22Rv1 (cell line): ENCODE results near the gene C6orf141.

Experiments
- H3K27ac ChIP-seq: fragments of 450-650 bp; 2 replicates; pipeline ENCODE4 v1.5.1; 2017
- ZFX ChIP-seq: fragments of 450-650 bp; IDR thresholded peaks from 2 replicates; pipeline ENCODE4 v1.6.1; 2017; ENCODE audit warnings: antibody characterized with exemption, borderline replicate concordance
- TF ChIP-seq, protein P1 (sequence below): fragments of 450-650 bp; IDR thresholded peaks from 2 replicates; pipeline ENCODE4 v1.5.1; 2017; ENCODE audit warnings: mild to moderate bottlenecking

The C6orf141 gene

DNA sequence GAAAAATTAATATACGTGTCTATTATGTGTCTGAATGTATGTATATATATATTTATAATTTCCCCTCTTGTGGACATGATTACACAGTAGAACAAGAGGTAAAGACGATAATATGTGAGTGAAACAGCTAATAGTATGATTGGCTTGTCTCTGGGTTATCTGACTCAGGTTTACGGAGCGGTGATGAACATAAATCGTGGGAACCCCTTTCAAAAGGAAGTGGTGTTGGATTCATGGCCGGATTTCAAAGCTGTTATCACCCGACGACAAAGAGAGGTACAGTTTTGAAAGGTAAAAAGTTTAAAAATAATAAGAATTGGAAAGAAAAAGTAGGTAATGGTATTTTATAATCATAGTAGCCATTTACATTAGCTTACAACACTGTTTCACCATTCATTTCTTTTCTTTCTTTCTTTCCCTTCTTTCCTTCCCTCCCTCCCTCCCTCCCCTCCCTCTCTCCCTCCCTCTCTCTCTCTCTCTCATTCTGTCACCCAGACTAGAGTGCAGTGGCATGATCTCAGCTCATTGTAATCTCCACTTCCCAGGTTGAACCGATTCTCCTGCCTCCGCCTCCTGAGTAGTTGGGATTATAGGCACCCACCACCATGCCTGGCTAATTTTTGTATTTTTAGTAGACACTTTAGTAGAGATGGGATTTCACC is 34.9 kb upstream of the C6orf141 start:
- H3K27ac ChIP-seq: no peak overlapping the region

DNA sequence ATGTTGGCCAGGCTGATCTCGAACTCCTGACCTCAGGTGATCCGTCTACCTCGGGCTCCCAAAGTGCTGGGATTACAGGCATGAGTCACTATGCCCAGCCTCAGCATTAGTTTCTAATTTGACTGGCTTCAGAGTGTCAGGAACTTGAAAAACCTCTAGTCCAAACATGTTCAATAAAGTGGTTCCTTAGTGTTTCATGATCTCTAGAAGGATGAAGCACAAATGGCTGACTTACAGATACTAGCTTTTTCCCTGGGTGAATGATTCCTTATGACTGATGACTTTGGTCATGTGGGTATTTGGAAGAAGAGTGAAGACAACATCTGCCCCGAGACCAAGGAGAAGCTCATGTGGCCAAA is 34.3 kb upstream of the C6orf141 start:
- no peak overlapping the region for H3K27ac ChIP-seq
- TF ChIP-seq, protein P1, sequence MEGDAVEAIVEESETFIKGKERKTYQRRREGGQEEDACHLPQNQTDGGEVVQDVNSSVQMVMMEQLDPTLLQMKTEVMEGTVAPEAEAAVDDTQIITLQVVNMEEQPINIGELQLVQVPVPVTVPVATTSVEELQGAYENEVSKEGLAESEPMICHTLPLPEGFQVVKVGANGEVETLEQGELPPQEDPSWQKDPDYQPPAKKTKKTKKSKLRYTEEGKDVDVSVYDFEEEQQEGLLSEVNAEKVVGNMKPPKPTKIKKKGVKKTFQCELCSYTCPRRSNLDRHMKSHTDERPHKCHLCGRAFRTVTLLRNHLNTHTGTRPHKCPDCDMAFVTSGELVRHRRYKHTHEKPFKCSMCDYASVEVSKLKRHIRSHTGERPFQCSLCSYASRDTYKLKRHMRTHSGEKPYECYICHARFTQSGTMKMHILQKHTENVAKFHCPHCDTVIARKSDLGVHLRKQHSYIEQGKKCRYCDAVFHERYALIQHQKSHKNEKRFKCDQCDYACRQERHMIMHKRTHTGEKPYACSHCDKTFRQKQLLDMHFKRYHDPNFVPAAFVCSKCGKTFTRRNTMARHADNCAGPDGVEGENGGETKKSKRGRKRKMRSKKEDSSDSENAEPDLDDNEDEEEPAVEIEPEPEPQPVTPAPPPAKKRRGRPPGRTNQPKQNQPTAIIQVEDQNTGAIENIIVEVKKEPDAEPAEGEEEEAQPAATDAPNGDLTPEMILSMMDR: no peak
- no peak for TF ChIP-seq ZFX

More for the DNA sequence above, 34.9 kb upstream of the C6orf141 start:
- no peak for TF ChIP-seq ZFX
- TF ChIP-seq, protein P1: no peak

GRCh38 chr6:49517919-49518318 is 32.5 kb upstream of the C6orf141 start:
- H3K27ac ChIP-seq: no peak overlapping the region
- TF ChIP-seq ZFX: no peak
- TF ChIP-seq, protein P1: no peak

DNA sequence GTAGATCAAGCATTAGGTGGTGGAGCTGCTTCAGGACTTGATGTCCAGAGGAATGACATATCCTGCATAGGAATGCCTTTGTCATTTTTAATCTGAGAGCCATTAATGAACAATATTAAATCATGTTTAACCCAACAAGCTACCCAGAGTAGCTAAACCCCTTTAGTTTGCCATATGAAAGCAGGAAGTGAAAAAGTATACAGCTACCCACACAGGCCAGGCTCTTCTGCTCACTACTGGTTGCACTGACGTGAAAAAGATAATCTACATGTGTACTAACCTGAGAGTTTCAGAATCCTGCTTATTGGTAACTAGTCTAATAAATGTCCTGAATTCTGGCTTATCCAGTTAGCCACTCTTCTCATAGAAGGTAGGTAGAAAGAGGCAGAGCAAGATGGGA is 30.8 kb upstream of the C6orf141 start:
- no peak overlapping the region for H3K27ac ChIP-seq
- TF ChIP-seq, protein P1: no peak
- no peak for TF ChIP-seq ZFX

DNA sequence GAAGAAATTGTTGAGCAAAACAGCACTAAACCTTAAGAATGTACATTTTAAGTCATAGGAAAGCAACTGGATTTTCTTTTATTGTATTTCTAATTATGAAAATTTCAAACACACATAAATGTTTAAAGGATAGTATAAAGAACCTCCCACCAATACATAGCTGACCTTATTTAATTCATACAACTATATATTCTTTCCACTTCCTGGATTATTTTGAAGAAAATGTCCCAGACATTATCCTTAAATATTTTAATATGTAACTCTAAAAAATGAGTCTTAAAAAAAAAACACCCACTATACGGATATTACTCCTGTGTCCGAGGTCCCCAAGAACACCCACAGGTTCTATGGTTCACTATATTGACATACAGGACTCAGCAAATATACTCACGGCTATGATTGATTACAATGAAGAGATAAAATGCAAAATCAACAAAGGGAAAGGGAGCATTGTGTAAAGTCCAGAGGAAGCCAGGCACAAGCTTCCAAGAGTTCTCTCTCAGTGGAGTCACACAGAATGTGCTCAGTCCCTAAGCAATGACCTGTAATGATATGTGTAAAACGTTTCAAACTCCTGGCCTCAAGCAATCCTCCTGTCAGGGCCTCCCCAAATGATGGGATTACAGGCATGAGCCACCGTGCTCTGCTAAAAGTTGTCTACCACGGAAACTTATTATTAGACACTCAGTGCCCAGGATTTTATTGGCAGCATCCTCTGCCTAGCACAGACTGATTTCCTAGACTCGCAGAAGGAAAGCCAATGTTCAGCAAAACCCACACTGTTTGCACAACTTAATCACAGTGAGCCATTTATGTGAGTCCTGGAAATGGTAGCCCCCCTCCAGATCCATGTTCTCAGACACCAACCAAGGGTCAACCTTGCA is 27.5 kb upstream of the C6orf141 start:
- TF ChIP-seq, protein P1: no peak
- no peak for TF ChIP-seq ZFX

GRCh38 chr6:49523901-49524300 is 26.6 kb upstream of the C6orf141 start:
- TF ChIP-seq, protein P1: no peak
- no peak for TF ChIP-seq ZFX

More for the DNA sequence above, 27.5 kb upstream of the C6orf141 start:
- H3K27ac ChIP-seq: peak overlapping the region; percentile 67

DNA sequence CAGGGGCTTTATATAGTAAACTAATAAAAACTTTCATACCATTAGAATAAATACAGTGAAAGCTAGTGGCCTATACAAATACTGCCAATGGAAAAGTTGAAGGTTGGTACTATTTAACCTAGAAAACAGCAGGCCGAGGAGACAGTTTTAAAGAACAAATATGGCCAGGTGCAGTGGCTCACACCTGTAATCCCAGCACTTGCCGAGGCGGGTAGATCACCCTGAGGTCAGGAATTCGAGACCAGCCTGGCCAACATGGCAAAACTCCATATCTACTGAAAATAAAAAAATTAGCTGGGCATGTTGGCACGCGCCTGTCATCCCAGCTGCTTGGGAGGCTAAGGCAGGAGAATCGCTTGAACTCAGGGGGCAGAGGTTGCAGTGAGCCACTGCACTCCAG is 25.9 kb upstream of the C6orf141 start:
- no peak for TF ChIP-seq ZFX
- TF ChIP-seq, protein P1: no peak
- peak overlapping the region; percentile 67; the same call in 1 of the 2 replicates for H3K27ac ChIP-seq

More at GRCh38 chr6:49523901-49524300, 26.6 kb upstream of the C6orf141 start:
- peak overlapping the region; percentile 67 for H3K27ac ChIP-seq
